Measurements from ENCODE around the gene PAN2.
"Not testable (repeated sequence)": the region's sequence is repeated elsewhere in the genome, so short reads cannot be mapped to it uniquely, and the experiment has no call there.

The PAN2 gene

GRCh38 chr12:56307221-56307965, 26.4 kb downstream of the PAN2 start:
- DNase-seq: no peak

GRCh38 chr12:56304872-56305590, 28.8 kb downstream of the PAN2 start:
- no peak for DNase-seq

GRCh38 chr12:56304276-56304675, 29.5 kb downstream of the PAN2 start:
- DNase-seq: no peak

GRCh38 chr12:56300644-56301464, 32.9 kb downstream of the PAN2 start:
- DNase-seq: peak; percentile 23 to 29

GRCh38 chr12:56299853-56300643, 33.8 kb downstream of the PAN2 start, which contains the start of gene CS:
Gene CS, minus strand, starts transcription at chr12:56300330. Its CDS starts 129 bp downstream, at chr12:56300201.
- peak; percentile 98 to 99 for DNase-seq

- DNase-seq: no peak
Measured at GRCh38 chr12:56299308-56299852, 34.4 kb downstream of the PAN2 start.

GRCh38 chr12:56298828-56299227, 35.0 kb downstream of the PAN2 start:
- no peak for DNase-seq

- DNase-seq: no peak
Measured at GRCh38 chr12:56297400-56297799, 36.4 kb downstream of the PAN2 start.

- no peak for DNase-seq
Measured at GRCh38 chr12:56296295-56296694, 37.5 kb downstream of the PAN2 start.

GRCh38 chr12:56293795-56294194, 40.0 kb downstream of the PAN2 start:
- DNase-seq: no peak

- no peak for DNase-seq
Measured at GRCh38 chr12:56288705-56289387, 45.0 kb downstream of the PAN2 start.

- no peak for DNase-seq
Measured at GRCh38 chr12:56286044-56286830, 47.6 kb downstream of the PAN2 start.

- DNase-seq: not testable (repeated sequence)
Measured at GRCh38 chr12:56284263-56284662, 49.5 kb downstream of the PAN2 start.

GRCh38 chr12:56282579-56282978, 51.2 kb downstream of the PAN2 start:
- no peak for DNase-seq

GRCh38 chr12:56282030-56282429, 51.8 kb downstream of the PAN2 start:
- DNase-seq: no peak

- DNase-seq: no peak
Measured at GRCh38 chr12:56280849-56281248, 53.0 kb downstream of the PAN2 start.

- no peak for DNase-seq
Measured at GRCh38 chr12:56278905-56279304, 54.9 kb downstream of the PAN2 start.

- no peak for DNase-seq
Measured at GRCh38 chr12:56274299-56274698, 59.5 kb downstream of the PAN2 start.

- not testable (repeated sequence) for DNase-seq
Measured at GRCh38 chr12:56272468-56272867, 61.3 kb downstream of the PAN2 start.

GRCh38 chr12:56271031-56271430, 62.8 kb downstream of the PAN2 start:
- DNase-seq: no peak
